DMS53 (cell line): ENCODE data around the gene SLC6A16.

ENCODE experiments used
- DNase-seq: peaks from one replicate; lab custom pipeline; 2025; lab: John Stamatoyannopoulos, UW

The SLC6A16 gene

GRCh38 chr19:49271080-49271753 lies 53.8 kb downstream of the SLC6A16 start:
- no peak for DNase-seq

GRCh38 chr19:49266409-49266808 lies 58.6 kb downstream of the SLC6A16 start:
- peak; percentile 62 for DNase-seq

DNA sequence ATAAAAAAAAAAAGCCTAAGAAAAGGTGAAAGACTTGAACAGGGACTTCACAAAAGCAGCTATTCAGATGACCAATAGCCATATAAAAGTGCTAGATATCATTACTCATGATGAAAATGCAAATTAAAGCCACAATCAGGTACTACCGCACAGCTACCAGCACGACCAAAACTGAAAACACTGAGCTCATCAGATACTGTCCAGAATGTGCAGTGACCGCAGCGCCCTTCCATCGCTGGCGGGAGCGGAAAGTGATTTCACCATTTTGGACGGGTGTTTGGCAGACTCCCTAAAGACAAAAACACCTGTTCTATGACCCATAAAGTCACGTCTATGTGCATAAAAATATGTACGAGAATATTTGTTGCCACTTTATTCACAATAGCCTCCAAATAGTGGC lies 60.7 kb downstream of the SLC6A16 start:
- no peak for DNase-seq

DNA sequence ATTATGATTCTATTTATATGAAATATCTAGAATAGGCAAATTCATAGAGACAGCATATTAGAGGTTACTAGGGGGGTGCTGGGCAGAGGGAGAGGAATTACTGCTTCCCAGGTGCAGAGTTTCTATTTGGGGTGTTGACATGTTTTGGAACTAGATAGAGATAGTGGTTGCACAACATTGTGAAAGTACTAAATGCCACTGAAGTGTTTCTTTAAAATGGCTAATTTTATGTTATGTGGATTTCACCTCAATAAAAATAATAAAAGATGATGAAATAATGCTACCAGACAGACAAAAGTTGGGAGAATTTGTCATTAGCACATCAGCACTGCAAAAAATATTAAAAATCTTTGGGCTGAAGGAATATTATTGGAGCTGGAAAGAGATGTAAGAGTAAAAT lies 63.4 kb downstream of the SLC6A16 start:
- no peak for DNase-seq

DNA sequence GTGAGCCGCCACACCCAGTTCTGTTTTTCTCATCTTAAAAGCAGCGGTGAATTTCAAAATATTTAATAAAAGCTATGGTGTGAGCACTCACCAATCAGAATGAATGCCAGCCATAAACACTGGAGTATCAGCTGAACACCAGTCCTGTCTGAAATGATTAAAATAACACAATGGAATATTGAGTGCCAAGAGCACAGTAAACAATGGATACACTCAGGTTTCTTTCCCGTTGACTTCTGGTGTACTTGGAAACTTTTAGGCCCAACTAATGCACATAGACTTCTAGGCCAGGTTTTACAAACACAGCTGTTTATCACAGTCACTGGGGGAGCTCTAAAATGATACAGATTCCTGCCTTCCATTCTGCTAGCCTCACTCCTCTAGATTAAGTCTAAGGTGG lies 68.3 kb downstream of the SLC6A16 start:
- no peak for DNase-seq

- no peak for DNase-seq
Measured at GRCh38 chr19:49255674-49256073, 69.3 kb downstream of the SLC6A16 start.

DNA sequence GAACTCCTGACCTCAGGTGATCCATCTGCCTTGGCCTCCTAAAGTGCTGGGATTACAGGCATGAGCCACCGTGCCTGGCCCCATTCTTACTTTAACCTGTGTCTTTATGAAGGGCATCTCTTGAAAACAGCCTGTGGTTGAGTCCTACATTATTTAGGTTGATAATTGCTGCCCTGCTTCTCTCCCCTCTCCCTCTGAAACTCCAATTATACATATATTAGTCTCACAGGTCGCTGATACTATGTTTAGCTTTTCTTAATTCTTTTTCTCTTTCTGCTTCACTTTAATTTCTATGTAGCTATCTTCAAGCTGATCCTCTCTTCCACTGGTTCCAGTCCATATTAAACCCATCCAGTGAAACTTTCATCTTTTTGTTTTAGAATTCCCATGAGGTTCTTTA lies 75.1 kb downstream of the SLC6A16 start:
- DNase-seq: no peak

- DNase-seq: no peak
Measured at GRCh38 chr19:49247676-49248075, 77.3 kb downstream of the SLC6A16 start.

GRCh38 chr19:49244256-49244655 lies 80.7 kb downstream of the SLC6A16 start:
- DNase-seq: no peak

DNA sequence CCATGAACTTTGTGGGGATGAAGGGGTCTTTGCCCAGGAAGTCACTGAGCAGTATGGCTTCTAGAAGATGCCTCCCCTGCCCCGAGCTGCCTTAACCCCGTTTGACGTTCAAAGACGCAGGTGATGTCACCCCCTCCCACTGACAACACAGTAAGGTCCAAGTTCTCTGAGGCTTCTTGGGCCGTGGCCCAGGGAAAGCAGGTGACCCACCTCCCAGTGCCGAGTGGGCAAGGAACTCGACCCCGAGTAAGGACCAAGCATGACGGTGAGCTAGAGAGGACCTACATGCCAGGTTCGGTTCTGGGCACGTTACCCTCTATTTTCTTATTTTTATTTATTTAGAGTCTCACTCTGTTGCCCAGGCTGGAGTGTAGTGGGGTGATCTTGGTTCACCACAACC lies 81.3 kb downstream of the SLC6A16 start:
- no peak for DNase-seq

GRCh38 chr19:49243129-49243528 lies 81.9 kb downstream of the SLC6A16 start:
- DNase-seq: no peak

DNA sequence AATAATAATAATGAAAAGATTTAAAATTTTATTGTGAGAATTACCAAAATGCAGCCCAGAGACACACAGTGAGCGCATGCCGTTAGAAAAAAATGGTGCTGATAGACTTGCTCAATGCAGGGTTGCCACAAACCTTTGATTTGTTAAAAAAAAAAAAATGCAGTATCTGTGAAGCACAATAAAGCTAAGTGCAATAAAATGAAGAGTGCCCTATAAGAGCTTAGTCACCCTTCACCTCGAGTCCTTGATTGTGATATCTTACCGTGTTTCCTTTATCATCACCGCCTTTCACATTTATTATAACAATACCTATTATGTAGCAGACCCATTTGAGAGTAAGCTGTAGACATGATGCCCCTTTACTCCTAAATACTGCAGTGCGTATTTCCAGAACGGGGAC lies 83.2 kb downstream of the SLC6A16 start:
- no peak for DNase-seq
